AG10803 (cell line): ENCODE data around the gene SOCS7.

Source experiments
- DNase-seq: peaks from one replicate; pipeline ENCODE4 v3.0.0; 2010; ENCODE audit warnings: low read depth
- H3K4me3 ChIP-seq: 2 replicates; pipeline ENCODE4 v1.5.1; 2011; ENCODE audit warnings: mild to moderate bottlenecking, low read length, control low read depth
- TF ChIP-seq, protein P1 (sequence below): conservative IDR thresholded peaks from 2 replicates; pipeline ENCODE4 v1.5.1; 2011; ENCODE audit warnings: mild to moderate bottlenecking, low read length, control low read depth, inconsistent platforms

Gene SOCS7

DNA sequence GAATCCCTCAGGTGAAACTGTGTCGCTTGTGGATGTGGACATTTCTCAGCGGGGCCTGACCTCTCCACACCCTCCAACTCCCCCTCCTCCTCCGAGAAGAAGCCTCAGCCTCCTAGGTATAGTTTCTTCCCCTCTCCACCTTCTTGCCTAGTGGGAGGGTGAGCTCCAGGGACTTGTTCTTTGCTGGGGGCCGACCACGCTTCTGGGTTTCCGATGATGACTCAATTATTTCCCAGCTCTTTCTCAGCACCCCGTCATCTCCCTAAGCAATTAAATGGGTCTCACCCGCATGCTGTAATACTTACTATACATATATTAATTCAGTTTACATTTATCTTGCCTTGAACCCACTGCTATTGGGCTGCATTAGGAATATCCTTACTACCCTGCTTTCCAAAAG is 13.1 kb downstream of the SOCS7 start:
- no peak for DNase-seq
- no peak overlapping the region for H3K4me3 ChIP-seq
- TF ChIP-seq, protein P1, sequence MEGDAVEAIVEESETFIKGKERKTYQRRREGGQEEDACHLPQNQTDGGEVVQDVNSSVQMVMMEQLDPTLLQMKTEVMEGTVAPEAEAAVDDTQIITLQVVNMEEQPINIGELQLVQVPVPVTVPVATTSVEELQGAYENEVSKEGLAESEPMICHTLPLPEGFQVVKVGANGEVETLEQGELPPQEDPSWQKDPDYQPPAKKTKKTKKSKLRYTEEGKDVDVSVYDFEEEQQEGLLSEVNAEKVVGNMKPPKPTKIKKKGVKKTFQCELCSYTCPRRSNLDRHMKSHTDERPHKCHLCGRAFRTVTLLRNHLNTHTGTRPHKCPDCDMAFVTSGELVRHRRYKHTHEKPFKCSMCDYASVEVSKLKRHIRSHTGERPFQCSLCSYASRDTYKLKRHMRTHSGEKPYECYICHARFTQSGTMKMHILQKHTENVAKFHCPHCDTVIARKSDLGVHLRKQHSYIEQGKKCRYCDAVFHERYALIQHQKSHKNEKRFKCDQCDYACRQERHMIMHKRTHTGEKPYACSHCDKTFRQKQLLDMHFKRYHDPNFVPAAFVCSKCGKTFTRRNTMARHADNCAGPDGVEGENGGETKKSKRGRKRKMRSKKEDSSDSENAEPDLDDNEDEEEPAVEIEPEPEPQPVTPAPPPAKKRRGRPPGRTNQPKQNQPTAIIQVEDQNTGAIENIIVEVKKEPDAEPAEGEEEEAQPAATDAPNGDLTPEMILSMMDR = no peak

DNA sequence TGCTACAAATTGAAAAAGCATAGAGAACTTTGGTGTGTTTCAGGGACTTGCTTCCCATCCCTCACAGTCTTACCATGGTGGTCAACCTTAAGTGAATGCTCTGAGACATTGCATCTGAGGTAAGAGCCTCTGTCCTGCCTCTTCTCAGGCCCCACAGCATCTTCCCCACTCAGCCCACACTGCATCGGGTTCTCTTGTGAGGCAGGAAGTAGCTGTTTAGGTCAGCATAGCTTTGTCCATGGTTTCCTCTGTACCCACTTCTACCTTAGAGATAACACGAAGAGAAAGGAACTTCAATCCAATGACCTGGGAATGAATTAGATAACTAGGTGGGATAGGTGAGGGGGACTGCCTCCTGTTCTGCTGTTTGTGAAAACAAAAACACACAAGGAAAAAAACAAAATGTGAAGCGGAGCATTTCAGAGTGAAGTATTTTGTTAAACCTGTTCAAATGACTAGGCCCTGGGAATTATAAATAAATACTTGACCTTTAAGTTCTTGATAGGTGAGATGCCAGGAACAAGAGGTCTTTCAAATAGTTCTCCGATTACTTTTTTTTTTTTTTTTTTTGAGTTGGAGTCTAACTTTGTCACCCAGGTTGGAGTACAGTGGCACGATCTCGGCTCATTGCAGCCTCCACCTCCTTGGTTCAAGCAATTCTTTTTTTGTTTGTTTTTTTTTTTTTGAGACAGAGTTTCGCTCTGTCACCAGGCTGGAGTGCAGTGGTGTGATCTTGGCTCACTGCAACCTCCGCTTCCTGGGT is 17.7 kb downstream of the SOCS7 start:
- TF ChIP-seq, protein P1 = no peak
- DNase-seq = no peak
- no peak overlapping the region for H3K4me3 ChIP-seq

DNA sequence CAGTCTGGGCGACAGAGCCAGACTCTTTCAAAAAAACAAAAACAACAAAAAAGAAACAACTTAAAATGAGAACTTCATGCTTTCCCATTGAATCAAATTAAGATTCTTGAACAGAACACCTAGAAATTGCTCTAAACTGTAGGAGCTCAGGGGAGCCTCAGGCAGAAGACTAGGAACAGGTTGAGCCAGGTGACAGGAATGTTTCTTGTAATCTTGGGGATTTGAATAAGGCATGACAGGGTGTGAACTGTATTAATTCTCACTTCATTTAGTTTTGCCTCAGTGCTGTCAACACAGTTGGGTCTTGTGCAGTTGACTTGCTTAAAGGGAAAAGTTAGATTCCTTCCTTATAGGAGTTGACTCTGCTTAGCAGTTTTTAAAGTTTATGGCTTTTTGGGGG is 27.8 kb downstream of the SOCS7 start:
- no peak for DNase-seq
- TF ChIP-seq, protein P1 = no peak

DNA sequence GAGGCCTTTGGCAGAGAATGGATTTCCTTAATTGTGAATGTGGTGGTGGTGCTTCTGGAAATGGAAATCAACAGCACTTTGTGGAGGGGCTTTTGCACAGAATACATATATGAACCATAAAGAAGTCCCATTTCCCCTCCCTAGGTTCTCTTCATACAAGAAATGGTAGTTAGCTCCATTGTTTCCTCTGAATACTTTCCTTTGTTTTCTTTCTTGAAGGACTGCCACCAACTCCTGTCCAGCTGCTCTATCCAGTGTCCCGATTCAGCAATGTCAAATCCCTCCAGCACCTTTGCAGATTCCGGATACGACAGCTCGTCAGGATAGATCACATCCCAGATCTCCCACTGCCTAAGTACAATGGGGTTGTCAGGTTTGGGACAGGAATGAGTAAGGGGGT is 43.4 kb downstream of the SOCS7 start:
- no peak overlapping the region for H3K4me3 ChIP-seq
- TF ChIP-seq, protein P1 = no peak

More for the DNA sequence above, 27.8 kb downstream of the SOCS7 start:
- no peak overlapping the region for H3K4me3 ChIP-seq

DNA sequence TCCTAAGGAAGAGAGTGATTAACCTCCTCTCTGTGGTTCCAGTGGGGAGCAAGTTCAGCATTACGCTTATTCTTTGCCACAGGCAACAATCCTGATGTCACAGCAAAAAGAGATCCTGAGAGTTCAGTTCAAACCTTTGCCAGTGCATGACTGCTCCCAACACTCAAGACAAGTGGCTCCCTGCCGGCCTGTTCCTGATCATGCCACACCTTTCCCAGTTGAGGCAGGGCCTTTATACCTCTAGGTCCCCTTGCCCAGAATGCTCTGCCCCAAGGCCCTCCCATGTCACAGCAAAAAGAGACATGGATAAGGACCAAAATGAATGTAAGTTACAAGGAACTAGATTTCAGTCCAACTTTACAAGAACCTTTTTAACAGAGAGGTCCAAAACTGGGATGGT is 45.6 kb downstream of the SOCS7 start:
- TF ChIP-seq, protein P1 = no peak
- H3K4me3 ChIP-seq = no peak overlapping the region
- no peak for DNase-seq

More for the DNA sequence above, 43.4 kb downstream of the SOCS7 start:
- no peak for DNase-seq

DNA sequence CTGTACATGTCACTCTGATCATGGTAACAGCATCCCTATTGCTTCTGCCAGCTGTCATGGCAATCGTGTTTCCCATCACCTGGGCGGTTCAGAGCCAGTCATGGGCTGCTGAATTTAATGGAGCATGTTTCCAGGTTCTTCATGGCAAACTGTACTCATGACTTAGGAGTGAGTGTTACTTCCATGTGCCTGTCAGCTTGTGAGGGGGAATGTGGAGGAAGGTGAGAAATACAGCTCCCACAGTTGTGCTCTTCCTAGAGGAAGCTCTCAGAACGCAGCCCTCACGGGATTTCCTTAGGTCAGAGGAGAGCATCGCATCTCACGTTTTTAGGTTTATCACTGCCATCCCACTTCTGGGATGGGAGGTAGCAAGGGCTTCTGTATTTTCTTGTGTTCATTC is 48.6 kb downstream of the SOCS7 start:
- no peak overlapping the region for H3K4me3 ChIP-seq
- no peak for DNase-seq
- TF ChIP-seq, protein P1 = no peak

DNA sequence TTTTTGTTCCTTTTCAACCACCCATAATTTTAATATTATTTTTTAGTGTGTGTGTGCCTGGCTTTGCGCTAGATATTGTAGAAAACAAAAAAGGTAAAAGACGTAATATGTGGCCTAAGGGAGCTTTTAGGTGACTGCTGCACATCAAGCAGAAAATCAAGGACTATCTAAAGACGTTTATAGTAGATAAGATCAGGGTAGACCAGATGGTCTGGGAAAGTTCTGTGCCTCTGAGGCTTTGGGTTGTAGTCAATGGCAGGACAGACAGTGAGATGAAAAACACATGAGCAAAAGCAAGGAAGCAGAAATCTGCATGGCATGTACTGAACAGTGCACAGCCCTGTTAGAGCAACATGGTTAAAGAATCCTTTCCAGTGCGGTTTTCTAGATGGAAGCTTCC is 49.8 kb downstream of the SOCS7 start:
- no peak overlapping the region for H3K4me3 ChIP-seq
- TF ChIP-seq, protein P1 = no peak

More for the DNA sequence above, 49.8 kb downstream of the SOCS7 start:
- DNase-seq = peak; percentile 18
